Measurements from ENCODE around the gene INTS13.
"Not testable (repeated sequence)": the region's sequence is repeated elsewhere in the genome, so short reads cannot be mapped to it uniquely, and the experiment has no call there.

INTS13 gene, protein sequence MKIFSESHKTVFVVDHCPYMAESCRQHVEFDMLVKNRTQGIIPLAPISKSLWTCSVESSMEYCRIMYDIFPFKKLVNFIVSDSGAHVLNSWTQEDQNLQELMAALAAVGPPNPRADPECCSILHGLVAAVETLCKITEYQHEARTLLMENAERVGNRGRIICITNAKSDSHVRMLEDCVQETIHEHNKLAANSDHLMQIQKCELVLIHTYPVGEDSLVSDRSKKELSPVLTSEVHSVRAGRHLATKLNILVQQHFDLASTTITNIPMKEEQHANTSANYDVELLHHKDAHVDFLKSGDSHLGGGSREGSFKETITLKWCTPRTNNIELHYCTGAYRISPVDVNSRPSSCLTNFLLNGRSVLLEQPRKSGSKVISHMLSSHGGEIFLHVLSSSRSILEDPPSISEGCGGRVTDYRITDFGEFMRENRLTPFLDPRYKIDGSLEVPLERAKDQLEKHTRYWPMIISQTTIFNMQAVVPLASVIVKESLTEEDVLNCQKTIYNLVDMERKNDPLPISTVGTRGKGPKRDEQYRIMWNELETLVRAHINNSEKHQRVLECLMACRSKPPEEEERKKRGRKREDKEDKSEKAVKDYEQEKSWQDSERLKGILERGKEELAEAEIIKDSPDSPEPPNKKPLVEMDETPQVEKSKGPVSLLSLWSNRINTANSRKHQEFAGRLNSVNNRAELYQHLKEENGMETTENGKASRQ

DNA sequence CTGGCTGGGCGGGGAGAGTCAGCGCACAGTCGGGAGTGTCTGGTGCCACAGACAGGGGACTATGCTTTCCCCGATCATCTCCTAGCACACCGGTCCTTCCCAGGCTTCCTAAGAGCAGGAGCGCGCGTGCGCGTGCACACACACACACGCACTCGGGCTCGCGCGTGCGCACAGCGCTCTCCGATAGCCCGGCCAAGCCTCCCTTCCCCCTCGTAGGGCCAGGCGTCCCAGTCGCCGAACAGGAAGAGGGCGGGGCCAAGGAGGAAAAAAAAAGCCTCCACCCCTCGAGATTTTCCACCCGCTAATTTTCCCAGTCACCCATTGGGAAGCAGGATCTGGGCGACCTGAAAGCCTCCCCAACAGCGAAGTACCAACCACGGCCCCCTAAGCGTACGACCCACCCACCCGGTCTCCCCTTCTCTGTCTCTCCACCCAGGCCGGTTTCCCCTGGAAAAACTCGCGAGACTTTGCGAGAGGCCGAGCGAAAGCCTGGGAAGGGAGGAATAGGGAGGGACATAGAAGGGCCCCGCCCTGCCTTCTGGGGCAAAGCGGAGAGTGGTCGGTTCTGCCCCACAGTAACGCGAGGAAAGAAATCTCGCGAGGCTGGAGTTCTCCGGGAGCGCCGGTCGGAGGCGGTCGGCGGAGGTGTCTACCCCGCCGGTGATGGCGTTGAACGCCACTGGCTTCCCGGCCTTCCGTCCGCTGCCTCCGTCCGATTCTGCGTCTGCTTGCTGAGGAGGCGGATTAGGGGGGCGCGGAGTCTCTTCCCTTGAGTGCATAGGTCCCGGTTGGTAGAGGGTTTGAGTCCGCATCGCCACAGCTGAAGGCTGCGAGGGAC, at the start of gene INTS13, which contains the start of gene FGFR1OP2:
Gene INTS13, minus strand, starts transcription at position 119 of the 838 bp plus-strand sequence. CDS start 1,178 bp downstream, outside the sequence.
Gene FGFR1OP2, plus strand, starts transcription at position 608 of the 838 bp plus-strand sequence. CDS start 15,689 bp downstream, outside the sequence.
- in situ Hi-C loops (cut with MboI; ENCODE audit: low sequenced_read_pairs): no loop called here

DNA sequence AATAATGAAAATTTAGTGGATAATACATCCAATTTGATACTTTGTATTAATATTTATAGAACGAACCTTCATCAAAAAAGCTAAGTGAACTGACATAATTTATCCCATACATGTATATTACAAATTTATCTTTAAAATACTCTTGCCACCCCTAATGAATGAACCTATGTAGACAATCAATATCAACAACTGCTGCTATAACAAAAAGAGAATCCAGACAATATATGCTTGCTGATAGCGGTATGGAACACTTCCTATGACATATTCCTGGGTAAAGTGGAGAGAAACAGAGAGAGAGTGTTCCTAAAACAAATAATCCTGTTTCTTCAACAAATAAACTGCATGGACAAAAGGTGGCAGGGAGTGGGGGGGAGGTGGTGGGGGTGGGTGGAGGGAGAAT, 45.1 kb upstream of the INTS13 start:
- in situ Hi-C loops (cut with MboI; ENCODE audit: low sequenced_read_pairs): no loop called here

DNA sequence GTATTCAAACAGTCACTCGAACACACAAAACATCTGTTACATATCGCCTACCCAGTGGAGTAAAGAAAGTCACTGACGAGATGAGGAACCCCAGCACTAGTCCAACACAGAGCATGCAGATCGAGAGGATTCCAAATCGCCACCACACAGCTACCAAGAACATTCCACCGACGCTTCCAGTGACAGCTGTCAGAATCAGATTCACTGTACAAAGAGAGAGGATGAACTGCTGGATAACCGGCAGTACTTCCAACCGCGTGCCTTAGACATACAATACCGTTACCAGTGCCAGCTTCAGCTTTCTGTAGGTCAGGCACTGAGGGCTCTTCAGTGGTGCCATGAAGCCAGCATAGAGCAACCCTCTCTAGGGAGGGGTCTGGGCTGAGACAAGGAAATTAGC, 42.0 kb upstream of the INTS13 start:
- in situ Hi-C loops (cut with MboI; ENCODE audit: low sequenced_read_pairs): no loop called here

DNA sequence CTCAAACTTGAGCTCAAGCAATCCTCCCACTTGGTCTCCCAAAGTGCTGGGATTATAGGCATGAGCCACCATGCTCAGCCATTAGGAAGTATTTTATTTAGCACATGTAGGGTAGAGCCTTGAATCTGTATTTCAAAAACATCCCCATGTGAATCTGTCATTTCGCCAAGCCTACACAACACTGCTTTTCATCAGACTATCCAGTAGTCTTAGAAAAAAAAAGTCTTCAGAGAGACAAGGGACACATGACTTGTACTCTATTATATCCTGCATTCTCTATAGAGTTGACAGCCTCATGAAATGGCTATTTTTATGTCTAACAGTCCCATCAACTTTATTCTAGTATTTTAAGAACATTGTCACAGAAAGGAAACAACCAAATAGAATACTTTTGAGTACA, 41.0 kb upstream of the INTS13 start:
- in situ Hi-C loops (cut with MboI; ENCODE audit: low sequenced_read_pairs): no loop called here

DNA sequence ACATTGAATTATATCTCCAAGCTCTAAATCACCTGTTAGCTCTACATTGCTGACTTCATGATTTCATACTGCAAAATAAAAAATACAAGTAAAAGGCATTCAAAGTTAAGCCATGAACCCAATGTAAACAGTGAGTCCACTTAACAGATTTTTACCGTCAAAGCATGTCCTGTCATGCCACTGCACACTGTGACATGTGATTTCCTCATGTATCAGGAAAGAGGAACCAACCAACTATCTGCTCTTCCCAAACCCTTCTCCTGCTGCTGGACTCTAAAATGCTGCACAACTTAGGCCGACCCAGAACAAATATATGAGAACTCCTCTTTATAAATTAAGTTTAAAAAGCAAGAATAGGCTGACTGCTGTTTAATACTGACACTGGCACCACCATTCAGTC, 38.9 kb upstream of the INTS13 start:
- in situ Hi-C loops (cut with MboI; ENCODE audit: low sequenced_read_pairs): no loop called here

DNA sequence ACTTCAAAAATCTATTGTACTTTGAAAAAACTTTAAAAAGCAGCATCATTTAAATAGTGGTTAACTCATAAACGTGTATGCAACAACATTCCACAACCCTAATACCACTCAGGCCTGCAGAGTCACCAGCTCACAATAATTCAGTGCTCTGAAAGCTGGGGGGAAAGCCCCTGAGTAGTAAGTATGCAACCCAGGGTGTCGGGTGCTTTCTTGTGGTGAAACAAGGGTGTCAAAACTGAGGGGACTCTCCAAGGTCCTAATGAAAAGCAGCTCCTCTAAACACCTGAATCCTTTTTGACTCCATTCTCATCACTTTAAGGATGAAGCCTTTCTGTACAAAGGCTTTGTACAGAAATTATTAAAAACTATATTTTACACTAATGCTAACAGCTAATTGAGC, 34.2 kb upstream of the INTS13 start:
- in situ Hi-C loops (cut with MboI; ENCODE audit: low sequenced_read_pairs): no loop called here

DNA sequence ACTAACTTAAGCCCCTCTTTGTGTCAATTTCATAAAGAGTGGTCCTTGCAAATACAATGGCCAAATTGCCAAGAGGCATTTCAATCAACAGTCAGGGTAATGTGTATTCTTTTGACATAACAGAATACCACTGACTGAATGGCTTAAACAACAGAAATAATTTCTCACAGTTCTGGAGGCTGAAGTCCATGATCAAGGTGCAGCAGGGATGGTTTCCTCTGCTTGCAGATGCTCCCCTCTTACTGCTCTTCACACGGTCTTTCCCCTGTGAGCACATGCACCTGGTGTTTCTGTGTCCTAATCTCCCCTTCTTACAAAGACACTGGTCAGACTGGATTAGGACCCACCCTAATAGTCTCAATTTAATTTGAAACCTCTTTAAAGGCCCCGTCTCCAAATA, 32.4 kb upstream of the INTS13 start:
- in situ Hi-C loops (cut with MboI; ENCODE audit: low sequenced_read_pairs): no loop called here

DNA sequence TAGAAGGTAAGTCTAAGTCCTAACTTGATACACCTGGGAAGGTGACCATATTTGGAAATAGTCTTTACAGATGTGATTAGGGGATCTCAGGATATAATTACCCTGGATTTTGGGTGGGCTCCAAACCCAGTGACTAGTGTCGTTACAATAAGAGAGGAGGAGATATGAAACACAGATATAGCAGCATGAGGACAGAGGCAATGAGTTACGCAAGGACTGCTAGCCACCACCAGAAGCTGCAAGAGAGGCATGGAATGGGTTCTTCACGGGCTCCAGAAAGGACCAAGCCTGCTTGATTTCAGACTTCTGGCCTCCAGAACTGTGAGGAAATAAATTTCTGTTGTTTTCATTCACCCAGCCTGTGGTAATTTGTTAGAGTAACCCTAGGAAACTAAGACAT, 29.1 kb upstream of the INTS13 start:
- in situ Hi-C loops (cut with MboI; ENCODE audit: low sequenced_read_pairs): no loop called here

DNA sequence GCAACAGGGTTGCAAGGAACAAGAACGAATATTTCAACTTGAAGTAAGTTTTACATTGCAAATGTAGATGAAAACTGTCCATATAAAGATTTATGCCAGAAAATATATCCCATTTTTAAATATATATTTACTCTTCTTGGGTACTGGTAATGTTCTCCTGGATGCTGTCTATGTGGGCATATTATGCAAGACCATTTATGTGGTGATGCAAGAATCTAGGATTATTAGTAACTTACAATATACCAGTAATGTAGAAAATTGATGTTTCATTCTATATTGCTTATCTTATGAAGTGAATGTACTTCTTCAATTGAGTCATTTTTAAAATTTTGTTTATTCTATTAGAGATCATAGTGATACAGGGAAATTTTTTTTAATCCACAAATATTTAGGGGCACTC, 25.6 kb upstream of the INTS13 start:
- in situ Hi-C loops (cut with MboI; ENCODE audit: low sequenced_read_pairs): no loop called here

DNA sequence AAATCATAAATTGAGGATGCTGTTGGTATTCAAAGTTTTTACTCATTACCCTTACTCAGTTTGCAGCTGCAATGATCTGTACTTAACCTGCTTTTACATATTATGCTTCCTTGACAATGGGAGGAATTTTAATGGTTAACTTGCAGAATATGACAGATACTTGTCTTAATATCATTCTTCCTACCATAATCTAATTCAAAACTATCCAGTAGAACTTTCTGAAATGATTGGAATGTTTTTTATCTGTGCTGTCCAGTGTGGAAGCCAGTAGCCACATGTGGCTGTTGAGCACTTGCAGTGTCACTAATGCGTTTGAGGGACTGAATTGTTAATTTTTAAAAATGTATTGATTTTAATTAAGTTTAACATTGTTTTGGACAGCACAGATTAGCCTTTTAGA, 24.0 kb upstream of the INTS13 start:
- in situ Hi-C loops (cut with MboI; ENCODE audit: low sequenced_read_pairs): no loop called here

DNA sequence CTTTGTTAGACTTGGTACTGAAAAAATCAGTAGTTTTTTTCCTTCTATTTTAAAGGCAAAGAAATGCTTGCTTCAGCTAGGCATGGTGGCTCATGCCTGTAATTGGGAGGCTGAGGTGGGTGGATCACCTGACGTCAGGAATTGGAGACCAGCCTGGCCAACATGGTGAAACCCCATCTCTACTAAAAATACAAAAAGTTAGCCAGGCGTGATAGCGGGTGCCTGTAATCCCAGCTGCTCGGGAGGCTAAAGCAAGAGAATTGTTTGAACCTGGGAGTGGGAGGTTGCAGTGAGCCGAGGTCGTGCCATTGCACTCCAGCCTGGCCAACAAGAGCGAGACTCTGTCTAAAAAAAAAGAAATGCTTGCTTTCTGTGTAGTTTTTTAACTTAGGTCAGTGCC, 23.6 kb upstream of the INTS13 start:
- in situ Hi-C loops (cut with MboI; ENCODE audit: low sequenced_read_pairs): not testable (repeated sequence)

DNA sequence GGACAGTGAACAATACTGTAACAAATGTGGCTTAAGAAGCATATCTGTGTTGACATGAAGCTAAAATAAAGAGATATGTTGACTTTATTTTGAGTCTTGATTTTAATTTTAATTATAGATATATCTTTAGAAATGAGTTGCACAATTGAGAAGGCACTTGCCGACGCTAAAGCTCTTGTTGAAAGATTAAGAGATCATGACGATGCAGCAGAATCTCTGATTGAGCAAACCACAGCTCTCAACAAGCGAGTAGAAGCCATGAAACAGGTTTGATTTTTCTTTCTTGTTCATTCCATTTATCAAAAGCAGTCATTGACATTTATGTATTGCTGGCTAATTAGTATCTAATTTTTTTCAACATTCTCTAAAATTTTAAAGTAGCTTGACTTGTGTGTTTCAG, 16.2 kb upstream of the INTS13 start:
- in situ Hi-C loops (cut with MboI; ENCODE audit: low sequenced_read_pairs): no loop called here

DNA sequence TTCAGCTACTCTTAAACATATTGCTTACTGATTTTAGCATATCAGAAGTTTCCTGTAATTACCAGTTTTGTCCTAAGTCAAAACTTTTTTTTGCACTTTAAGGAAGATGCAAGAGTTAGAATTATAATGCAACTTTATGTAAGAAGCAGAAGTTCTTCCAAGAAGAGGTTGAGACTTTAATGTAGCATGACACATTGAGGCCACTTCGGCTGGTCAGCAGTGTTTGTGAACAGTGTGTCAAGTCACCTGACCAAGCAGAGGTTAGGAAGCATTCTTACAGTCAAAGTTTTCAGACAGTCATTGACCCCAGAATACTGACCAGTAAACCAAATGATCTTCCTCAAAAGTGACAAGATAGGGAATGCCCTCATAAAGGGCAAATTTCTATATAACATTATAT, 15.7 kb upstream of the INTS13 start:
- in situ Hi-C loops (cut with MboI; ENCODE audit: low sequenced_read_pairs): no loop called here

DNA sequence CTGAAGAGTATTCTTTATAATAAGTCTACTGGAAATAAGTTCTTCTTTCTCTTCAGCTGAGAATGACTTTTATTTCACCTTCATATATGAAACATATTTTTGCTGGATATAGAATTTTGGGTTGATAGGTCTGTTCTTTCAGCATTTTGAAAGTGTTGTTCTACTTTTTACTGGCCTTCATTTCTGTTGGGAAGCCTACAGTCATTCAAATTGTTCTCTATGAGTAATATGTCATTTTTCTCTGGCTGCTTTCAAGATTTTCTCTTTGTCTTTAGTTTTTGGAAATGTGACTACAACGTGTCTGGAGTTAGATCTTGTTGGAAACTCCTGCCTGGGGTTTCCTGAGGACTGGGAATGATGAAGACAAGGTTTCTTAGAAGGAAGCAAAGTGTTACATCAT, 10.5 kb upstream of the INTS13 start:
- in situ Hi-C loops (cut with MboI; ENCODE audit: low sequenced_read_pairs): no loop called here

DNA sequence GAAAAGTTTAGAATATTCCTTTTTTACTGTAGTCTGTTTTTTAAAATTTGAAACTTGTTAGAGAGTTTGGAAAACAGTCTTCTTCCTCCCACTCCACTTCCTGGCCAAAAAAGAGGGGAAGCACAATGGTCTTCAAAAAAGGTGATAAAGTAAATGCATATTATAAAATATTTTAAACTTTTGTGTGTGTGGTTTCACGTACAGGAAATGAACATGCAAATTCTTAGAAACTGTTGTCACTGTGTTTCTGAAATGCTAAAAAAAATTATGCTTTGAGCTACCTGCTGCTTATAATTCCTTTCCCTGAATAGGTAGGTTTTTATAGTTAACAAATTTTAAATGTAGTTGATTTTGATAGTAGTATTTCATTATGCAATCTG, 3.4 kb upstream of the INTS13 start:
- in situ Hi-C loops (cut with MboI; ENCODE audit: low sequenced_read_pairs): no loop called here

DNA sequence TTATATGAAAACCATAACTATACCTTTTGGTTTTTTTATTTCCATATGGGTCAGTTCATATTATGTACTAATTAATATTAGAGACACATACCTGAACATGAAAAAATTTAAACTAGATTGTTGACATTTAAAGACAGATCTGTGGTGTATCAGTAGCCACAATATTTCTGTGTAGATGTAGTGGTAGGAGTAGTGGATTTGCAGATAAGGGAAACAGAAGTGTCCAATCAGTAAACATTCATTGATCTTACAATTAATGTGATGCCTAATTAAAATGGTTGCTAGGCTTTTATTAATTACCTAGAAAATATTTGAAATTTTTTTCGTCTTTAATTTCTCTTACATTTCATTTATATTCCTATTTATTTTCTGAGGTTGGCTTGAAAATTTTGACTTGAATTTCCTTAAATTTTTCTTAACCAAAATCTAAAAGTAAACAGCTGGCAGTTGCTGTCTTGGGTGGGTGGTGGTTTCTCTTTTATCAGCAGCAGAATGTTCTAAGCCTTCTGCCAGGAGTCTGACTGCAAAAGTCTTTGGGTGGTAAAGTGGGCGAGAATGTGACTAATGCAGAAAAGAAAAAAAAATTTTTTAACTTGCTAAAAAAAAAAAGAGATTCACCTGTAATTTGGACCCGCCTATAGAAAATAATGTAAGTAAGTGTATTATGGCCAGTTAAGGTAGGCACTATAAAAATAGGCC, 2.9 kb upstream of the INTS13 start:
- in situ Hi-C loops (cut with MboI; ENCODE audit: low sequenced_read_pairs): no loop called here

DNA sequence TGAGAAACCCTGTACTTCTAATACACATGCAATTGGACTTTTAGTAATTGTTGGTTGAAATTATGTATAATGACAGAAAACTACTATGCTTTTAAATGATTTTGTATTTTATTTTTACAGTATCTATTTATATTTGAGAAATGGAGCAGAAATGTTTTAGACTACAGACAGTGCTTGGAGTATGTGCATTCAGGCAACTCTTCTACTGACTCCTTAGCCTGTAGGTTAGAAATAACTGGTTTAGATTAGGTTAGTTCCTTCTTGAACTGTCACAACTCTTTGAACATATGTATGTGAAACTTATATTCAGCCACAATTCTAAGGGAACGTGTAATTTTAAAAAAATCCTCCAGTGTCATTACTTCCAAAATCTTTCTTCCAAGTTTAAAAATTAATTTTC, 2.2 kb upstream of the INTS13 start:
- in situ Hi-C loops (cut with MboI; ENCODE audit: low sequenced_read_pairs): no loop called here

DNA sequence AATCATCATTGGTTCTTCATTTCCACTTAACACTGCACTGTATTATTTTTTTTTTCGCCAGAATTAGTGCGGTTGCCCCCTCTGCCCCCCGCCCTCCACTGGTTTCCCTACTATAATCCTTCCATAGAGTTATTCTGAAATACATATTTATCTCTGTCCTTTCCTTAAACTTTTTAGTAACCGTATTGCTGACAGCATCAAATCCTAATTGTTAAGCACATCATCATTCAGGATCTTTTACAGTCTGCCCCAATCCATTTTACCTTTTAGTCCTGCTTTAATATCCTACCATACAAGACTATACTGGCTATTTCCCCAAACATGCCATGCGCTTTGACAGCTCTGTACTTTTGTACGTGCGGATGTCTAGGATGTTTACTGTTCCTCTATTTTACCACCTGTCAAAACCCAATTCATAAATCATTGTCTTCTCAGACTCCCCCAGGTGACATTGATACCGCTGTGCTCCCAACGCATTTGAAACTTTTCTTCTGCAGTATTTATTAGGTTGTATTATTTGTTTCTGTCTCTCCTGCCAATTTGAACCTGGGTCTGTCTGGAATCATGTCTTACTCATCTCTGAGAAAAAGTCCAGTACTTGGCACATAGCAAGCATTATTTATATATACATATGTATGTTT, 1.5 kb upstream of the INTS13 start:
- in situ Hi-C loops (cut with MboI; ENCODE audit: low sequenced_read_pairs): no loop called here

DNA sequence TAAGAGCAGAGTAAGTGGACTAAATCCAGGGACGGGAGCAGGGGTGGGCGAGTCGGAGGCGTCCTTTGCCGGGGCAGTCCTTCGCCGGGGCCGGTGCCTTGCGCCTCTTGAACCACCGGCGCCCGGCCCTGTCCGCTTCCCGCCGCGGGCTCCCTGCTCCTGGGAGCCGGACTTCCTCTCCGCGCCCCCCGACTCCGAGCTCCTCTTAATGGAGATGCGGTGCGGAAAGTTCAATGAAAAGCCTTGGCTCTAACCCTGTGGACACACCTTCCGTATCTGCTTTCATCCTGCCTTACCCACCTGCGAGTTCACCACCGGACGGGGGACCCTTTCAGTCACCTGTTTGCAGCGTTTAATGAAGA, 901 bp upstream of the INTS13 start:
- in situ Hi-C loops (cut with MboI; ENCODE audit: low sequenced_read_pairs): no loop called here

DNA sequence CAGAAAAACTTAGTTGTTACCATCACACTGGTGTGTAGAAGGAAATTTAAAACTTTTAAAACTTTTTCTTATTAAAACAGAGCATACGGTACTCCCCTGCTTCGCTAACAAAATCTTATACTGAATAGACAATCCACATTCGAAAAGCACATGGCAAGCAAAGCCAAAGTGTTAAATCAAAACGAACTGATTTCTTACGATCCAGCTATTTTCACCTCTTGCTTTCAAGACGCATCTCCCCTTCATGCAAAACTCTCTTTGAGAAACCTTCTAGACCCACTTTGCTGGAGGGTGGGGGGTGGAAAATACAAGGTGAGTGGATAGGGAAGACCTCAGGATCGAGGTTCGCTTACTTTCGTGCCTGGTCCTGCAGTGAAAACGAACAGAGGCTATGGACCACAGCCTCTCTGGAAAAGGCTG, 328 bp downstream of the INTS13 start:
- in situ Hi-C loops (cut with MboI; ENCODE audit: low sequenced_read_pairs): no loop called here
